Activated B cell treated with CpG ODN at 0.5 μM for 24 hours (primary cell): Measurements from ENCODE around the gene TET1. TPM values are rescaled to one million over a fixed set of nuclear protein-coding genes. Genes with fewer than 3 reads are reported as not detected.

ENCODE experiments used
- ATAC-seq: fragments of 200-7000 bp; cut with Tn5 transposase; one replicate; pipeline ENCODE4 v1.10.0; 2021; ENCODE audit warnings: low read depth, mild to moderate bottlenecking, moderate library complexity
- CTCF ChIA-PET: fragments of 350-600 bp; sonication (Branson Sonifier 250); formaldehyde crosslinking; loops from one replicate; lab custom pipeline; 2021; ENCODE audit warnings: antibody characterized with exemption; lab: Charles Lee
- POLR2A ChIA-PET: fragments of 350-600 bp; sonication (Branson Sonifier 250); formaldehyde crosslinking; loops from one replicate; lab custom pipeline; 2021; ENCODE audit warnings: antibody characterized with exemption; lab: Charles Lee
- DNase-seq: peaks from one replicate; pipeline ENCODE4 v3.0.0; 2022
- H3K27ac Mint-ChIP-seq: one replicate; pipeline ENCODE4 v1.8.0; 2020; ENCODE audit warnings: mixed read lengths
- H3K27me3 Mint-ChIP-seq: one replicate; pipeline ENCODE4 v1.8.0; 2021; ENCODE audit warnings: mixed read lengths
- H3K36me3 Mint-ChIP-seq: one replicate; pipeline ENCODE4 v1.8.0; 2021; ENCODE audit warnings: low read depth, mixed read lengths
- H3K4me1 Mint-ChIP-seq: one replicate; pipeline ENCODE4 v1.8.0; 2021; ENCODE audit warnings: mixed read lengths
- H3K4me3 Mint-ChIP-seq: one replicate; pipeline ENCODE4 v1.8.0; 2020; ENCODE audit warnings: mild to moderate bottlenecking, mixed read lengths
- H3K9me3 Mint-ChIP-seq: one replicate; pipeline ENCODE4 v1.8.0; 2020; ENCODE audit warnings: mixed read lengths
- CTCF ChIP-seq: fragments of 200-600 bp; IDR thresholded peaks from one replicate; pipeline ENCODE4 v1.8.0; 2022; ENCODE audit warnings: antibody characterized with exemption, mild to moderate bottlenecking
- intact Hi-C: fragments of 100-400 bp; cut with micrococcal nuclease; formaldehyde crosslinking; loops from one replicate; pipeline ENCODE4 v1.15.1; 2024
- total RNA-seq: library from RNA; stranded (reverse); gene quantifications from 2 replicates; pipeline ENCODE4 v1.2.3, GENCODE V29; 2022

Gene TET1
- total RNA-seq, 1 donor from 2014 or later, result 0.69 TPM

GRCh38 chr10:68647672-68648341 is 87.7 kb downstream of the TET1 start:
- no peaks in the 10 kb centered on the region for H3K27me3 Mint-ChIP-seq
- ChIA-PET POLR2A (no interaction called here), CTCF (no interaction called here)
- intact Hi-C loops, result no loop called here
- no peak overlapping the region for H3K27ac Mint-ChIP-seq
- no peak for ATAC-seq
- no peak for DNase-seq
- H3K36me3 Mint-ChIP-seq, result peaks cover 8% of the 10 kb centered on the region
- no peak overlapping the region for H3K4me3 Mint-ChIP-seq
- TF ChIP-seq CTCF, result no peak
- no peaks in the 10 kb centered on the region for H3K4me1 Mint-ChIP-seq
- no peaks in the 10 kb centered on the region for H3K9me3 Mint-ChIP-seq

GRCh38 chr10:68655620-68656126 is 95.5 kb downstream of the TET1 start:
- CTCF ChIA-PET, result no interaction called here

GRCh38 chr10:68665841-68666240 is 105.7 kb downstream of the TET1 start:
- Mint-ChIP-seq H3K4me1 (no peaks in the 10 kb centered on the region), H3K36me3 (peaks cover 7% of the 10 kb centered on the region), H3K27ac (no peak overlapping the region), H3K9me3 (no peaks in the 10 kb centered on the region), H3K4me3 (no peak overlapping the region), H3K27me3 (no peaks in the 10 kb centered on the region)
- POLR2A ChIA-PET, result no interaction called here
- no peak for TF ChIP-seq CTCF
- CTCF ChIA-PET, result no interaction called here
- intact Hi-C loops, result no loop called here
- no peak for ATAC-seq
- no peak for DNase-seq

More at GRCh38 chr10:68655620-68656126, 95.5 kb downstream of the TET1 start:
- no peak overlapping the region for H3K27ac Mint-ChIP-seq
- no peaks in the 10 kb centered on the region for H3K36me3 Mint-ChIP-seq
- H3K4me3 Mint-ChIP-seq, result no peak overlapping the region
- no peaks in the 10 kb centered on the region for H3K9me3 Mint-ChIP-seq
- no peaks in the 10 kb centered on the region for H3K4me1 Mint-ChIP-seq
- DNase-seq, result no peak
- ATAC-seq, result no peak
- POLR2A ChIA-PET, result no interaction called here
- no peak for TF ChIP-seq CTCF
- intact Hi-C loops, result no loop called here
- no peaks in the 10 kb centered on the region for H3K27me3 Mint-ChIP-seq

- Mint-ChIP-seq H3K36me3 (peaks cover 7% of the 10 kb centered on the region), H3K27ac (no peak overlapping the region), H3K4me3 (no peak overlapping the region), H3K27me3 (no peaks in the 10 kb centered on the region), H3K4me1 (no peaks in the 10 kb centered on the region), H3K9me3 (no peaks in the 10 kb centered on the region)
- ChIA-PET CTCF (no interaction called here), POLR2A (no interaction called here)
- intact Hi-C loops, result no loop called here
- no peak for DNase-seq
- TF ChIP-seq CTCF, result no peak
- ATAC-seq, result no peak
Observed at GRCh38 chr10:68666280-68666760, 106.2 kb downstream of the TET1 start.

- Mint-ChIP-seq H3K9me3 (no peaks in the 10 kb centered on the region), H3K27me3 (no peaks in the 10 kb centered on the region), H3K27ac (no peak overlapping the region), H3K36me3 (peaks cover 9% of the 10 kb centered on the region), H3K4me3 (no peak overlapping the region), H3K4me1 (no peaks in the 10 kb centered on the region)
- POLR2A ChIA-PET, result no interaction called here
- CTCF ChIA-PET, result no interaction called here
- DNase-seq (no peak), ATAC-seq (no peak)
- intact Hi-C loops, result no loop called here
- no peak for TF ChIP-seq CTCF
Observed at GRCh38 chr10:68668231-68668630, 108.1 kb downstream of the TET1 start.
